ENCODE measurements around the gene MSANTD2.

DNA sequence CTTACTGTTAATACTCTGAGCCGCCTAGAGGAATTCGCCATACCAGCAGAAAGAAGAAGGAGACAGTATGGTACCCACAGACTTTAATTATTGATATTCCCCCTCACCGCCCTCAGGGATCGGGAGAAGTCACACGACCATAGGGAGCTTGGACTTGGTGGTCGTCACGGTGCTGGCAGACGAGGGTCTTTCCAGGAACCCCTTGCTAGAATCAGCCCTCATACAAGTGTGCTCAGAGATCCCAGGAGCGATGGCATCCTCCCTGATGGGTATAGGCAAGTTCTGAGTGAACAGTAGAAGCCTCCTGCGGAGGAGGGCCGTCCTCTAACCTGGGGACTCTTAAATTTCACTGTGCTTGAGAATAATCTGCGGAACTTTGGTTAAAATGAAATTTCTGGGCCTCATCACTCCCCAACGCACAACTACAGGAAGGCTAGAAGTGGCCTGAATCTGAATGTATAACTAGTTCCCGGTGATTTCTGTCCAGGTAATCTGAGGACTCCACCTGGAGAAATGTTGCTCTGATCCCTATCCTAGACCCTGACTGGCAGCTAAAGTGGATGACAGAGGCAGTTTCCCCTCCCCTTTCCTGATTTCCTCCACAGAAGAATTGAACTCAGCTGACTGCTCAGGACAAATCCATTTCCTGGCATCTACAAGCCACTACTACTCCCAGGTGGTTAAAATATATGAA is 52.7 kb downstream of the MSANTD2 start:
- no peak for TF ChIP-seq CTCF (IDR thresholded peaks at IDR 0.05; ENCODE audit: low read depth, low read length)
- TF ChIP-seq POLR2A (IDR thresholded peaks at IDR 0.05; ENCODE audit: extremely low read depth, insufficient read length): no peak

All from NB4 (cell line).